GM19455 (cell line): ENCODE results near the gene CNP.

Source experiments
- ATAC-seq: cut with Tn5 transposase; IDR thresholded peaks from one replicate; pipeline ENCODE4 v1.9.1; 2021; ENCODE audit not compliant: unreplicated experiment

The CNP gene

GRCh38 chr17:41941168-41941567 lies 25.4 kb upstream of the CNP start:
- no peak for ATAC-seq

- ATAC-seq: no peak
Measured at GRCh38 chr17:41942626-41943373, 23.8 kb upstream of the CNP start.

- ATAC-seq: no peak
Measured at GRCh38 chr17:41943492-41943891, 23.1 kb upstream of the CNP start.

GRCh38 chr17:41944943-41945342 lies 21.7 kb upstream of the CNP start:
- no peak for ATAC-seq

- no peak for ATAC-seq
Measured at GRCh38 chr17:41948762-41949460, 17.7 kb upstream of the CNP start.

- ATAC-seq: no peak
Measured at GRCh38 chr17:41956522-41956921, 10.1 kb upstream of the CNP start.

- ATAC-seq: no peak
Measured at GRCh38 chr17:41957031-41957868, 9.3 kb upstream of the CNP start.

GRCh38 chr17:41957869-41958439 lies 8.6 kb upstream of the CNP start:
- no peak for ATAC-seq

- no peak for ATAC-seq
Measured at GRCh38 chr17:41959030-41959335, 7.6 kb upstream of the CNP start.

- ATAC-seq: no peak
Measured at GRCh38 chr17:41959336-41960095, 7.1 kb upstream of the CNP start.

GRCh38 chr17:41962111-41962510 lies 4.5 kb upstream of the CNP start:
- no peak for ATAC-seq

- ATAC-seq: no peak
Measured at GRCh38 chr17:41962768-41963434, 3.7 kb upstream of the CNP start.

GRCh38 chr17:41965694-41966462 lies 717 bp upstream of the CNP start:
- no peak for ATAC-seq

GRCh38 chr17:41967141-41967920 lies 736 bp downstream of the CNP start:
- peak; percentile 29 for ATAC-seq

- ATAC-seq: no peak
Measured at GRCh38 chr17:41967921-41968578, 1.5 kb downstream of the CNP start.

- ATAC-seq: no peak
Measured at GRCh38 chr17:41968676-41969075, 2.1 kb downstream of the CNP start.

- no peak for ATAC-seq
Measured at GRCh38 chr17:41970901-41971331, 4.3 kb downstream of the CNP start.
